HG03159 (cell line): Measurements from ENCODE around the gene C2orf69.
A peak's percentile ranks its signal among the peaks of the same experiment; 100 is the strongest.

ENCODE experiments used
- ATAC-seq: cut with Tn5 transposase; IDR thresholded peaks from one replicate; pipeline ENCODE4 v1.9.1; 2021; ENCODE audit warnings: mild to moderate bottlenecking, moderate library complexity; ENCODE audit not compliant: unreplicated experiment

Gene C2orf69, protein sequence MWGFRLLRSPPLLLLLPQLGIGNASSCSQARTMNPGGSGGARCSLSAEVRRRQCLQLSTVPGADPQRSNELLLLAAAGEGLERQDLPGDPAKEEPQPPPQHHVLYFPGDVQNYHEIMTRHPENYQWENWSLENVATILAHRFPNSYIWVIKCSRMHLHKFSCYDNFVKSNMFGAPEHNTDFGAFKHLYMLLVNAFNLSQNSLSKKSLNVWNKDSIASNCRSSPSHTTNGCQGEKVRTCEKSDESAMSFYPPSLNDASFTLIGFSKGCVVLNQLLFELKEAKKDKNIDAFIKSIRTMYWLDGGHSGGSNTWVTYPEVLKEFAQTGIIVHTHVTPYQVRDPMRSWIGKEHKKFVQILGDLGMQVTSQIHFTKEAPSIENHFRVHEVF

DNA sequence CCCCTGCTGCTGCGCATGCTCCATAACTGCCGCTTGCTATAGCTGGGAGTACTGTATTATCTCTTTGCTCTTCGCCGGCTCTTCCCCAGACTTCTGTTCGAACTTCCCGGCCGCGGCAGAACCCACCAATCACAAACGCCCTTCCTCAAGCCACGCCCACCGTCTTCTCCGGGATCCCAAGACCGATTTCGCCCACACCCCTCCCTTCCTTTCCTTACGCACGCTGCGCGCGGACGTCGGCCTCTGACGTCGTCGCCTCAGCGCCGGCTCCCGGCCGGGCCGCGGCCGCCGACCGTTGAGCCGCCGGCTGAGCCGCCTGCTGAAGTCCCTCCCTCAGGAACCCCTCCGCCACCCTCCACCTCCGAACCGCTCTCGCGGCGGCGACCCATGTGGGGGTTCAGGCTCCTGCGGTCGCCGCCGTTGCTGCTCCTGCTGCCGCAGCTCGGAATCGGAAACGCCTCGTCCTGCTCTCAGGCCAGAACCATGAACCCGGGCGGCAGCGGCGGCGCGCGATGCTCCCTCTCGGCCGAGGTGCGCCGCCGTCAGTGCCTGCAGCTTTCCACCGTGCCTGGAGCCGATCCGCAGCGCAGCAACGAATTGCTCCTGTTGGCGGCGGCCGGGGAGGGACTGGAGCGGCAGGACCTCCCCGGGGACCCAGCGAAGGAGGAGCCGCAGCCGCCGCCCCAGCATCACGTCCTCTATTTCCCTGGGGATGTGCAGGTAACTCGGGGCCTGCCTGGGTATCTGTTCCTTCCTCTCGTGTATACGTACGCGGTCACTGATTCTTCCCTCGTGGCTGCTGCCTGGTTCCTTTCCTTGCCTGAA, at the start of gene C2orf69:
TSS of gene C2orf69 (plus strand) at position 242 of the 825 bp plus-strand sequence. CDS start at position 388, 146 bp downstream.
- peak; percentile 89 for ATAC-seq

DNA sequence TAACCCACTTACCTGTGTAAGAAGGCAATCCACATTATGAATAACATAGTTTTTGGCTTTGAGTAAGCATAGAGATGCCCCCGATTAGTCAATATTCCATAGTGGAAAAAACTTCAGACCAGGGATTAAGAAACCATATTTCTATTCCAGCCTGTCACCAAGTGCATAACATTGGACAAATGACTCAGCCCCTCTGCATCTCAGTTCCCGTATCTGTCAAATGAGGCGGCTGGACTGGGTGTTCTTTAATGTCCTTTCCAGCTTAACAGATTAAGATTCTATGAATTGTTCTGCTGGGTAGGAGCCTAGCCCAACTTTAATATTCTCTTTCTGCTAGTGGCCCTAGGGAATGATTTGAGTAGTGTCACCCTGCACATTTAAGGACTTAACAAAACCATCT, 48.3 kb upstream of the C2orf69 start:
- no peak for ATAC-seq

GRCh38 chr2:199865905-199866304, 45.2 kb upstream of the C2orf69 start:
- ATAC-seq, result no peak

DNA sequence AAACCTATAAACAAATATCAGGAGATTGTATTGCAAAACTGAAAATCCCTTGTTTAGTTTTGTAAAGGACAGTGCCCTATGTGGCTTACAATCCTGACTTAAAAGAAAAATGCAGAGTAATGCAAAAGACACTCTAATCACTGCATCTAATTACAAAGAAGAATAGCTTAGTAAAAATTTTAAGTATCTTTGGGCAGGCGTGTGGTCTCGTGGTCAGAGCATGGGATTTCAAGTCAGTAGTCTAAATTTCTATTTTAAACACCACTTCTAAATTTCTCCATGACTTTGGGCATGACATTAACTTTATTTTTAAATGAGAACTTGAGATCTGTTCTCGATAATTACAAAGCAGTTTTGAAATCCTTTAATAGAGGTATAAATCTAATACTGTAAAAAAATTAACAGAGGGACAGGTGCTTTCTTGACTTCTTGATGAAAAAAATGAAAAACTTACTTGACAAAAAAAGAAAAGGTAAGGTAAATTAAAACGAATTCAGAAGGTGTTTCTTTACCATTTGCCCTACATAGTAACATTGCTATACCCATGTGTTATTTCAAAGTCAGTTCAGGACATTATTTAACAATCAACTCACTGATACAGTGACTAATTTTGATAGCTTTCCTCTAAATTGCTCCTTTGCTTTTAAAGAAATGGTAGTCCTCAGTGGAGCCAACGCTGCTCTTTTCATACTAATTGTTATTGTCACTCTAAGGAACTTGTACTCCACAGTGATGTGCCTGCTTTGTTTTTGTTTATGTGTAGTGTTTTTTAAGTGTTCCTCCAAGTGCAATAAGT, 42.5 kb upstream of the C2orf69 start:
- ATAC-seq, result no peak

DNA sequence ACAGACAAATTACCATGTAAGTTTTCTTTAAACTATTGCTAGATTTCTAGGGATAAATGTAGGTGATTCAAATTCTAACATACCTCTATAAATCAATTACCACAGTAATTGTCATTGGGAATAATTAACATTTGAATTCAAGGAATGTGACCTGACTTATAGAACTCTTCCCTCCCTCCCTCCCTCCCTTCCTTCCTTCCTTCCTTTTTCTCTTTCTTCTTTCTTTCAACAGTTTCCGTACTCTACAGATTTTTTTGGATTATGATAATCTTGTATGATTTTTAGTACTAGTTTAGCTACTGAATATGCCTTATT, 41.9 kb upstream of the C2orf69 start:
- no peak for ATAC-seq

GRCh38 chr2:199869653-199870052, 41.4 kb upstream of the C2orf69 start:
- no peak for ATAC-seq

GRCh38 chr2:199870581-199870980, 40.5 kb upstream of the C2orf69 start:
- ATAC-seq, result no peak

- ATAC-seq, result no peak
Measured at GRCh38 chr2:199874209-199874608, 36.9 kb upstream of the C2orf69 start.

- no peak for ATAC-seq
Measured at GRCh38 chr2:199875400-199875799, 35.7 kb upstream of the C2orf69 start.

GRCh38 chr2:199882667-199883066, 28.4 kb upstream of the C2orf69 start:
- no peak for ATAC-seq

DNA sequence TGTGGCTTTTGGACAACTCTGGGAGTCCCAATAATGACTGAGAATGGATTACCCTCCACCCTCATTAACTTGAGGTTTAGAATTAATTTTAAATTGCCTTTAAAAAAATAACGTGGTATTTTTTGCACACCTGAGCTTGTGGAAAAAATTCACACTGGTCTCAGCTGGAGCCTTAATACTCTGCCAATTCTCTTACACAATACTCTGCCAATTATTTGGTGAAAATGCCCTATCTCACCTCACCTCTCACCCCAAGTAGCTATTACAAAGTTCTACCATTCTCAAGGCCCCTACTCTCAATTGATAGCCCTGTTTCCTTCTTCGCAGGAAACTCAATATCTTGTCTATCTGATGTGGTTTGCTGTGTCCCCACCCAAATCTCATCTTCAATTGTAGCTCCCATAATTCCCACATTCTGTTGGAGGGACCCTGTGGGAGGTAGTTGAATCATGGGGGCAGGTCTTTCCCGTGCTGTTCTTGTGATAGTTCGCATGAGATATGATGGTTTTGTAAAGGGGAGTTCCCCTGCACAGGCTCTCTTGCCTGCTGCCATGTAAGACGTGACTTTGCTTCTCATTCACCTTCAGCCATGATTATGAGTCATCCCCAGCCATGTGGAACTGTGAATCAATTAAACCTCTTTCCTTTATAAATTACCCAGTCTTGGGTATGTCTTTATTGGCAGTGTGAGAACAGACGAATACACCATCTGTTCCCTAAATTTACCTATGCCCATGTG, 27.4 kb upstream of the C2orf69 start:
- ATAC-seq, result no peak

DNA sequence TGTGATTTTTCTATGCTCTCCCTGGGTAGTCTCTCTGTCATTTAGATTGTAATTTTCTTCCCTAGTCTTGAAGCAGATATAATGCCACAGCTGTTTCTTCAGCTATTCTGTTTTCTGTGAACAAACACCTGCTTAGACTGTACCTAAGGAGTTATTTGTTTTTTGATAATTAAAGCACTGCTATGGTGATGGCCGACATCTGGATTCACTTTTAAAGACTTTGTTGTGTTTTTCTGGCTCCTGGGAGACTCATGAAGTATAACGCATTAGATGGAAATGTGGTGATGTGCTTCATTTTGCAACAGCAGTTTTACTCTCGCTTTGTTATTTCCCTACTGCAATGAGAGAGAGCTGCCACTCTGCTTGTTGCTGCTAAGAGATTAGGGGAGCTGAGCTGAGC, 15.7 kb upstream of the C2orf69 start:
- ATAC-seq, result no peak

GRCh38 chr2:199896617-199897016, 14.5 kb upstream of the C2orf69 start:
- ATAC-seq, result no peak

DNA sequence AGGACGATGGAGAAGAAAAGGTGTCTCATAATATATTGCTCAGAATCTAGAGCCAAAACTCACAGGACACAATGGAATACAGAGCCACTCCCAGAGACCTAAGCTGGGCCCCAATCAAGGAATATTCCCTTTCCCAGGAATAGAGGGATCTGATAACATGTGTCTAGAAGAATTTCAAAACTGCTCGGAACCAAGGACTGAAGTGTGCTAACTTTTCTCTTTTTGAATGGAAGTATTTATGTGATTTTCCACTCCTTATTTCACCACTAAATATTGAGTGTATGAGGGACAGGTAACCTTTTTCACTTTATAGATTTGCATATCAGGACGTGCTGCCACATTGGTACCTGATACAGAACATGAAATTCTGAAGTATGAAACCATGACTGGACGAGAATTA, 9.2 kb upstream of the C2orf69 start:
- ATAC-seq, result no peak

DNA sequence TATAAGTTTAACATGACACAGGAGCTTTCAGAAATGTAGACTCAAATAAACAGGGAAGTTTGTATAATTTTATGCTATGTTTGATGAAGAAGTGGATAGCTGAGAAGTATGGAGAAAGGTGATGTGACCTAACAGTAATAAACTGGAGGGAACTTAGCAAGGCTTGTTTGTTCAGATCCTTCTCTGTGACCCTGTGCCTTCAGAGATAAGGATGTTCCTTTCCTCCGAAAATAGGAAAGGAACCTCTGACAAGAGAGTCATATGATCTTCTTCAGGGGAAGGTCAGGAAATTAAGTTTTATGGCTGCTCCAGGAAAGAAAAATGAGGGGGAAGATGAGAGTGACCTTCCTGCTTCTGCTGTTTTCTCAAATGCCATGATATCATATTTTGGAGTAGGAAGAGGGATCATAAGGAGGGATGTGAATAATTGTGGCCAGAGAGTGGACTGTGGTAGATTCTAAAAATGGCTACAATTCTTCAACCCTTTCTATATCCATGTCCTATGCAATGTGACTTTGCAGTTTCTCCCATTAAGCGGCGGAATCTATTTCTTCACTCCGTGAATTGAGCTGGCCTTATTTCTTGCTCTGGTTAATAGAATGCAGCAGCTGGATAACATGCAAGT, 8.5 kb upstream of the C2orf69 start:
- ATAC-seq, result no peak

GRCh38 chr2:199903111-199903510, 8.0 kb upstream of the C2orf69 start:
- ATAC-seq, result no peak

GRCh38 chr2:199907008-199907714, 3.9 kb upstream of the C2orf69 start:
- no peak for ATAC-seq

DNA sequence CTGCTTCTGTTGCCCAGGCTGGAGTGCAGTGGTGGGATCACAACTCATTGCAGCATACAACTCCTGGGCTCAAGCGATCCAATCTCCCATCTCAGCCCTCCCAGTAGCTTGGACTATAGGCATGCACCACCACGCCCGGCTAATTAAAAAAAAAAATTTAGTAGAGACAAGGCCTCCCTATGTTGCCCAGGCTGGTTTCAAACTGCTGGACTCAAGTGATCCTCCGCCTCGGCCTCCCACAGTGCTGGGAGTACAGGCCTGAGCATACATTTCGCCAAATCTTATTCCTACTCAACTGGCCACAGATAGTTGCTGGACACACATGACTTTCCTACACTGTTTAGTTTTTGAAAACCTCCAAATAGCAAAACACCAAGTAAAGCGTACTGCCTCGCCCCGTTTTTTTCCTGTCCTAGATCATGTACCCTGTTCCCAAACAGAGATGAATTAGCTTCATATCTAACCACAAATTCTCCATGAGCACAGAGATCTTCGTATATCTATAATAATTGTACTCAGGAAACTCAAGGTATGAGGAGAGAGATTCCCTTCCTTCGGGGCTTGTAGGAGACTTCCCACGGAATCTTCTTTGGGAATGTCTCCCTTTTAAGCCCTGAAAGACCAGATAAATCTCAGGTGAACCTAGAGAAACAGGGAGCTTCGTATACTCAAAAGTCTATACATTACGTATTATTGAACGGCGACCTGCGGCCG, 598 bp upstream of the C2orf69 start:
- no peak for ATAC-seq

- no peak for ATAC-seq
Measured at GRCh38 chr2:199911877-199912161, 726 bp downstream of the C2orf69 start.
